ENCODE data around the gene TFR2. TPM values are rescaled to one million over a fixed set of nuclear protein-coding genes. Genes with fewer than 3 reads are reported as not detected.

TFR2 gene
- total RNA-seq, 1 donor from 2014 or later = 13.8 TPM

GRCh38 chr7:100611983-100612729 is 29.2 kb downstream of the TFR2 start, which contains the start of gene MOSPD3:
TSS of gene MOSPD3 (plus strand) at chr7:100612540. CDS start at chr7:100612792, 252 bp downstream.
- H3K9me3 Mint-ChIP-seq = no peaks in the 10 kb centered on the region
- peak within 1 kb of the TSS; percentile 100 for H3K27ac Mint-ChIP-seq
- H3K36me3 Mint-ChIP-seq (ENCODE audit: low read depth) = peaks cover 9% of the 10 kb centered on the region
- H3K4me3 Mint-ChIP-seq = peak within 1 kb of the TSS; percentile 98
- peaks cover 22% of the 10 kb centered on the region for H3K4me1 Mint-ChIP-seq (ENCODE audit: low read depth)
- peak; percentile 97 for DNase-seq (ENCODE audit: low spot score)
- intact Hi-C loops (cut with micrococcal nuclease) = loop anchor here (1.0 to 2.0 kb wide), 11 partner anchors 8 to 240 kb away; partner anchors contain the start of genes FBXO24, GNB2, LRCH4 and MEPCE
- H3K27me3 Mint-ChIP-seq (ENCODE audit: insufficient read depth) = peaks cover 8% of the 10 kb centered on the region

GRCh38 chr7:100609958-100610357 is 31.4 kb downstream of the TFR2 start:
- Mint-ChIP-seq H3K27me3 (ENCODE audit: insufficient read depth) (peaks cover 19% of the 10 kb centered on the region), H3K4me3 (no peak overlapping the region), H3K4me1 (ENCODE audit: low read depth) (peaks cover 30% of the 10 kb centered on the region), H3K9me3 (no peaks in the 10 kb centered on the region), H3K27ac (no peak overlapping the region), H3K36me3 (ENCODE audit: low read depth) (peaks cover 3% of the 10 kb centered on the region)
- DNase-seq (ENCODE audit: low spot score) = no peak
- intact Hi-C loops (cut with micrococcal nuclease) = no loop called here

GRCh38 chr7:100607111-100607510 is 34.2 kb downstream of the TFR2 start:
- intact Hi-C loops (cut with micrococcal nuclease) = no loop called here
- H3K36me3 Mint-ChIP-seq (ENCODE audit: low read depth) = no peaks in the 10 kb centered on the region
- peaks cover 19% of the 10 kb centered on the region for H3K27me3 Mint-ChIP-seq (ENCODE audit: insufficient read depth)
- no peak overlapping the region for H3K4me3 Mint-ChIP-seq
- DNase-seq (ENCODE audit: low spot score) = no peak
- no peaks in the 10 kb centered on the region for H3K9me3 Mint-ChIP-seq
- H3K27ac Mint-ChIP-seq = no peak overlapping the region
- peaks cover 20% of the 10 kb centered on the region for H3K4me1 Mint-ChIP-seq (ENCODE audit: low read depth)

GRCh38 chr7:100606313-100606712 is 35.0 kb downstream of the TFR2 start:
- Mint-ChIP-seq H3K27ac (no peak overlapping the region), H3K9me3 (no peaks in the 10 kb centered on the region), H3K4me3 (no peak overlapping the region), H3K27me3 (ENCODE audit: insufficient read depth) (peaks cover 19% of the 10 kb centered on the region), H3K4me1 (ENCODE audit: low read depth) (peaks cover 20% of the 10 kb centered on the region), H3K36me3 (ENCODE audit: low read depth) (no peaks in the 10 kb centered on the region)
- DNase-seq (ENCODE audit: low spot score) = no peak
- intact Hi-C loops (cut with micrococcal nuclease) = no loop called here

- intact Hi-C loops (cut with micrococcal nuclease) = loop anchor here (1.0 to 2.0 kb wide), 7 partner anchors 7 to 248 kb away; partner anchors contain the start of genes AGFG2, FBXO24, GNB2 and LRCH4
- Mint-ChIP-seq H3K4me3 (peak overlapping the region; percentile 73), H3K27ac (peak overlapping the region; percentile 55), H3K9me3 (no peaks in the 10 kb centered on the region), H3K4me1 (ENCODE audit: low read depth) (peaks cover 15% of the 10 kb centered on the region), H3K27me3 (ENCODE audit: insufficient read depth) (peaks cover 19% of the 10 kb centered on the region), H3K36me3 (ENCODE audit: low read depth) (no peaks in the 10 kb centered on the region)
- peak; percentile 43 for DNase-seq (ENCODE audit: low spot score)
Measured at GRCh38 chr7:100604976-100605911, 36.1 kb downstream of the TFR2 start.

GRCh38 chr7:100604028-100604975 is 37.0 kb downstream of the TFR2 start:
- no peaks in the 10 kb centered on the region for H3K9me3 Mint-ChIP-seq
- intact Hi-C loops (cut with micrococcal nuclease) = loop anchor here (1.0 to 2.0 kb wide), 7 partner anchors 8 to 248 kb away; partner anchors contain the start of genes AGFG2, FBXO24, GNB2 and LRCH4
- peaks cover 13% of the 10 kb centered on the region for H3K27me3 Mint-ChIP-seq (ENCODE audit: insufficient read depth)
- H3K27ac Mint-ChIP-seq = peak overlapping the region; percentile 84
- peaks cover 15% of the 10 kb centered on the region for H3K4me1 Mint-ChIP-seq (ENCODE audit: low read depth)
- no peaks in the 10 kb centered on the region for H3K36me3 Mint-ChIP-seq (ENCODE audit: low read depth)
- peak; percentile 61 for DNase-seq (ENCODE audit: low spot score)
- H3K4me3 Mint-ChIP-seq = peak overlapping the region; percentile 81

- Mint-ChIP-seq H3K36me3 (ENCODE audit: low read depth) (no peaks in the 10 kb centered on the region), H3K4me3 (peak overlapping the region; percentile 81), H3K27me3 (ENCODE audit: insufficient read depth) (peaks cover 12% of the 10 kb centered on the region), H3K27ac (peak overlapping the region; percentile 84), H3K9me3 (no peaks in the 10 kb centered on the region), H3K4me1 (ENCODE audit: low read depth) (peaks cover 15% of the 10 kb centered on the region)
- intact Hi-C loops (cut with micrococcal nuclease) = loop anchor here (1.0 to 2.0 kb wide), 7 partner anchors 9 to 249 kb away; partner anchors contain the start of genes AGFG2, FBXO24, GNB2 and LRCH4
- no peak for DNase-seq (ENCODE audit: low spot score)
Measured at GRCh38 chr7:100603726-100604027, 37.7 kb downstream of the TFR2 start.

GRCh38 chr7:100602889-100603725 is 38.2 kb downstream of the TFR2 start:
- H3K27ac Mint-ChIP-seq = no peak overlapping the region
- no peaks in the 10 kb centered on the region for H3K36me3 Mint-ChIP-seq (ENCODE audit: low read depth)
- DNase-seq (ENCODE audit: low spot score) = no peak
- peaks cover 20% of the 10 kb centered on the region for H3K4me1 Mint-ChIP-seq (ENCODE audit: low read depth)
- peak overlapping the region; percentile 81 for H3K4me3 Mint-ChIP-seq
- peaks cover 12% of the 10 kb centered on the region for H3K27me3 Mint-ChIP-seq (ENCODE audit: insufficient read depth)
- intact Hi-C loops (cut with micrococcal nuclease) = no loop called here
- H3K9me3 Mint-ChIP-seq = no peaks in the 10 kb centered on the region

- intact Hi-C loops (cut with micrococcal nuclease) = no loop called here
- no peaks in the 10 kb centered on the region for H3K36me3 Mint-ChIP-seq (ENCODE audit: low read depth)
- peaks cover 3% of the 10 kb centered on the region for H3K27me3 Mint-ChIP-seq (ENCODE audit: insufficient read depth)
- H3K4me1 Mint-ChIP-seq (ENCODE audit: low read depth) = peaks cover 21% of the 10 kb centered on the region
- H3K4me3 Mint-ChIP-seq = no peak overlapping the region
- no peaks in the 10 kb centered on the region for H3K9me3 Mint-ChIP-seq
- no peak overlapping the region for H3K27ac Mint-ChIP-seq
- DNase-seq (ENCODE audit: low spot score) = no peak
Measured at GRCh38 chr7:100600730-100601038, 40.7 kb downstream of the TFR2 start.

- intact Hi-C loops (cut with micrococcal nuclease) = no loop called here
- peaks cover 2% of the 10 kb centered on the region for H3K27me3 Mint-ChIP-seq (ENCODE audit: insufficient read depth)
- no peak for DNase-seq (ENCODE audit: low spot score)
- no peak overlapping the region for H3K4me3 Mint-ChIP-seq
- no peaks in the 10 kb centered on the region for H3K36me3 Mint-ChIP-seq (ENCODE audit: low read depth)
- H3K27ac Mint-ChIP-seq = no peak overlapping the region
- peaks cover 15% of the 10 kb centered on the region for H3K4me1 Mint-ChIP-seq (ENCODE audit: low read depth)
- no peaks in the 10 kb centered on the region for H3K9me3 Mint-ChIP-seq
Measured at GRCh38 chr7:100599911-100600729, 41.2 kb downstream of the TFR2 start.

GRCh38 chr7:100598425-100598824 is 42.9 kb downstream of the TFR2 start:
- peaks cover 2% of the 10 kb centered on the region for H3K27me3 Mint-ChIP-seq (ENCODE audit: insufficient read depth)
- H3K4me1 Mint-ChIP-seq (ENCODE audit: low read depth) = peaks cover 6% of the 10 kb centered on the region
- no peak for DNase-seq (ENCODE audit: low spot score)
- no peaks in the 10 kb centered on the region for H3K36me3 Mint-ChIP-seq (ENCODE audit: low read depth)
- H3K4me3 Mint-ChIP-seq = no peak overlapping the region
- no peaks in the 10 kb centered on the region for H3K9me3 Mint-ChIP-seq
- intact Hi-C loops (cut with micrococcal nuclease) = no loop called here
- H3K27ac Mint-ChIP-seq = peak overlapping the region; percentile 16

Data from activated T-helper 1 cell treated with anti-CD3 and anti-CD28 coated beads, Interleukin-12 subunit alpha, Interleukin-12 subunit beta, Interleukin-2, Interleukin-4 antibody, amounts not matched to agents 30 ng/mL and 10 ng/mL and 1 ng/mL, durations not matched to agents 14 hours and 24 hours and 36 hours (primary cell).